Ovary (tissue), 9 donors: ENCODE measurements around the gene LIN9. TPM values are rescaled to one million over a fixed set of nuclear protein-coding genes. Genes with fewer than 3 reads are reported as not detected.
"Not testable (repeated sequence)": the region's sequence is repeated elsewhere in the genome, so short reads cannot be mapped to it uniquely, and the experiment has no call there.

Experiments
- DNase-seq, 5 donors: peaks; one replicate each; pipeline ENCODE4 v3.0.0-alpha.2; 2019 to 2020
- H3K27ac ChIP-seq, 2 donors: fragments of 200-600 bp; one replicate each; pipeline versions ENCODE4 v1.5.1 to v1.8.0; 2019 to 2022
- H3K27me3 ChIP-seq: fragments of 200-600 bp; one replicate; pipeline ENCODE4 v1.8.0; 2022
- H3K36me3 ChIP-seq: fragments of 200-600 bp; sonication (generic); one replicate; pipeline ENCODE4 v1.5.1; 2019
- H3K4me1 ChIP-seq: one replicate; pipeline ENCODE4 v1.8.1; 2013; ENCODE audit warnings: mild to moderate bottlenecking, moderate library complexity; ENCODE audit not compliant: insufficient read depth
- H3K4me3 ChIP-seq: fragments of 200-600 bp; sonication (generic); one replicate; pipeline ENCODE4 v1.5.1; 2017
- H3K9me3 ChIP-seq, 2 donors: fragments of 200-600 bp in 1 of 2; sonication (generic) in 1 of 2; one replicate each; pipeline versions ENCODE4 v1.5.1 to v1.8.1; 2013 to 2019; ENCODE audit warnings: mild to moderate bottlenecking in 1 of 2, moderate library complexity in 1 of 2
- CTCF ChIP-seq, 3 donors: fragments of 450-650 bp in 2 of 3; fragments of 200-600 bp in 1 of 3; IDR thresholded peaks; one replicate each; pipeline versions ENCODE4 v1.5.1 to v1.8.0; 2016 to 2022; ENCODE audit warnings: antibody characterized with exemption in 3 of 3, mild to moderate bottlenecking in 1 of 3
- EP300 ChIP-seq: sonication (generic); formaldehyde crosslinking; IDR thresholded peaks from one replicate; pipeline ENCODE4 v1.6.1; 2017; ENCODE audit warnings: antibody characterized with exemption
- POLR2A ChIP-seq: fragments of 450-650 bp; IDR thresholded peaks from one replicate; pipeline ENCODE4 v1.6.1; 2017; ENCODE audit warnings: antibody characterized with exemption, mild to moderate bottlenecking, moderate library complexity
- WGBS, 3 donors: extraction: QIAGEN DNeasy Blood & Tissue Kit in 1 of 3; methylation state at CpG; one replicate each; pipeline versions ENCODE4 v1.1.5 to v1.1.7; 2013 to 2017; 5-methylcytosine and 5-hydroxymethylcytosine counted together
- intact Hi-C, 4 donors: fragments of 100-400 bp; cut with DNase I; formaldehyde crosslinking; loops; one replicate each; pipeline versions ENCODE4 v1.11.0 to v1.15.1; 2022 to 2023
- polyA plus RNA-seq, 2 donors: library from polyadenylated mRNA; stranded (reverse); fragments of 200-250 nt in 1 of 2; fragments of 350-450 nt in 1 of 2; fragmentation: Illumina TruSeq in 1 of 2; extraction: RNeasy Lipid Tissue Mini Kit (QIAGEN cat#74804) in 1 of 2; gene quantifications; one replicate each; pipeline ENCODE4 v1.2.3, GENCODE V29; 2013 to 2014
- total RNA-seq, 7 donors: library from RNA; depleted of rRNA in 2 of 7; stranded (reverse); fragments of >200 nt in 2 of 7; fragmentation: NEBNext Ultra II Directional in 3 of 7; extraction: Animal tissue kit (Norgen Biotek cat#: 25700) in 3 of 7; gene quantifications; one replicate each; pipeline versions ENCODE4 v1.1.0 to v1.2.4, GENCODE V29; 2016 to 2023
- donor health status: DM: no; HTN: no; CAD: no; lungs with moderate emphysema.
- donor health status: DM: no; HTN: no; CAD: no.
- donor health status: Bipolar disorder and iron deficiency.
- donor health status: DM: yes; HTN: yes; CAD: no.
- donor health status: DM: no; HTN: no; CAD: no.
- donor health status: DM: yes; HTN: yes; CAD: no.

The LIN9 gene
- total and polyA plus RNA-seq, 9 donors = 3.1 to 8.6 (median 4.3) TPM

- no peaks in the 10 kb centered on the region for H3K4me1 ChIP-seq
- H3K4me3 ChIP-seq = no peak overlapping the region
- no peak overlapping the region for H3K27ac ChIP-seq
- no peak for TF ChIP-seq POLR2A
- no peak for TF ChIP-seq CTCF (IDR thresholded peaks at IDR 0.05)
- TF ChIP-seq EP300 = no peak
- 35 to 38% (median 37%) methylated on average over 1 of the region's 1 CpG for WGBS, 3 donors
- H3K9me3 ChIP-seq = no peaks in the 10 kb centered on the region
- H3K27me3 ChIP-seq = no peaks in the 10 kb centered on the region
- intact Hi-C loops = no loop called here
- DNase-seq = no peak
- no peaks in the 10 kb centered on the region for H3K36me3 ChIP-seq
These were observed 34.8 kb downstream of the LIN9 start for GRCh38 chr1:226274138-226274537.

GRCh38 chr1:226272233-226272902 is 36.6 kb downstream of the LIN9 start:
- H3K4me3 ChIP-seq, H3K9me3 ChIP-seq, intact Hi-C loops, DNase-seq, H3K27ac ChIP-seq, H3K4me1 ChIP-seq, H3K27me3 ChIP-seq, H3K36me3 ChIP-seq: not testable (repeated sequence)
- WGBS, 3 donors = 68 to 82% (median 75%) methylated on average over 8 of the region's 8 CpGs

- Histone ChIP-seq H3K4me1 (peaks cover 4% of the 10 kb centered on the region), H3K27me3 (no peaks in the 10 kb centered on the region), H3K9me3 (no peaks in the 10 kb centered on the region), H3K4me3 (no peak overlapping the region), H3K36me3 (no peaks in the 10 kb centered on the region), H3K27ac (no peak overlapping the region)
- intact Hi-C loops = no loop called here
- 9 to 14% (median 12%) methylated on average over 3 of the region's 3 CpGs for WGBS, 3 donors
- TF ChIP-seq POLR2A (no peak), CTCF (IDR thresholded peaks at IDR 0.05) (no peak)
- DNase-seq = no peak
These were observed 40.4 kb downstream of the LIN9 start for GRCh38 chr1:226268421-226269124.

- Histone ChIP-seq H3K4me1 (no peaks in the 10 kb centered on the region), H3K27me3 (no peaks in the 10 kb centered on the region), H3K36me3 (no peaks in the 10 kb centered on the region), H3K4me3 (no peak overlapping the region), H3K27ac (no peak overlapping the region), H3K9me3 (no peaks in the 10 kb centered on the region)
- 97 to 100% (median 98%) methylated on average over 1 of the region's 1 CpG for WGBS, 3 donors
- no peak for TF ChIP-seq CTCF (IDR thresholded peaks at IDR 0.05)
- intact Hi-C loops = no loop called here
- no peak for DNase-seq
These were observed 47.1 kb downstream of the LIN9 start for GRCh38 chr1:226261818-226262217.

- H3K27me3 ChIP-seq = no peaks in the 10 kb centered on the region
- DNase-seq = no peak
- intact Hi-C loops = no loop called here
- TF ChIP-seq EP300 (no peak), CTCF (IDR thresholded peaks at IDR 0.05) (no peak), POLR2A (no peak)
- no peaks in the 10 kb centered on the region for H3K36me3 ChIP-seq
- H3K4me1 ChIP-seq = peaks cover 1% of the 10 kb centered on the region
- WGBS, 3 donors = 13 to 23% (median 17%) methylated on average over 3 of the region's 3 CpGs
- H3K9me3 ChIP-seq = no peaks in the 10 kb centered on the region
- H3K4me3 ChIP-seq = no peak overlapping the region
- H3K27ac ChIP-seq = no peak overlapping the region
These were observed 53.6 kb downstream of the LIN9 start for GRCh38 chr1:226255380-226255779.
